GM12878 (cell line): ENCODE measurements around the gene SCRT2. TPM values are rescaled to one million over a fixed set of nuclear protein-coding genes. Genes with fewer than 3 reads are reported as not detected.

Experiments
- ATAC-seq: fragments of 200-7000 bp; cut with Tn5 transposase; 3 replicates; pipeline ENCODE4 v1.9.1; 2020; ENCODE audit warnings: mild to moderate bottlenecking, moderate library complexity
- BruUV-seq: library from RNA; stranded (reverse); fragments of 400-500 nt; replicated peaks from 2 replicates; lab custom pipeline; 2021; lab: Mats Ljungman, UMichigan
- CTCF ChIA-PET: fragments of 300-600 bp; sonication (Branson Sonifier 250); formaldehyde crosslinking; extraction: SDS; loops from one replicate; lab custom pipeline; 2021; ENCODE audit warnings: inconsistent platforms; lab: Yijun Ruan, JAX
- POLR2A ChIA-PET: fragments of 350-600 bp; formaldehyde crosslinking; extraction: SDS; loops from one replicate; lab custom pipeline; 2021; ENCODE audit warnings: inconsistent platforms; lab: Charles Lee
- RAD21 ChIA-PET: fragments of 300-600 bp; sonication (Branson Sonifier 250); formaldehyde crosslinking; loops from one replicate; lab custom pipeline; 2023; ENCODE audit warnings: antibody characterized with exemption; ENCODE audit not compliant: unreplicated experiment; lab: Charles Lee
- SMC1A ChIA-PET: fragments of 300-600 bp; sonication (Branson Sonifier 250); formaldehyde crosslinking; loops from one replicate; lab custom pipeline; 2023; ENCODE audit not compliant: unreplicated experiment, uncharacterized antibody; lab: Charles Lee
- DNase-seq: peaks from one replicate; pipeline ENCODE4 v3.0.0-alpha.2; 2011; ENCODE audit warnings: low read depth, low spot score
- FAIRE-seq: peaks from 3 replicates; lab custom pipeline; 2011; peaks lifted over from hg19 to GRCh38; lab: Jason Lieb, UNC
- H2AFZ ChIP-seq: 2 replicates; pipeline ENCODE4 v1.6.0; 2011; ENCODE audit warnings: low read depth, low read length, control low read depth; ENCODE audit not compliant: control insufficient read depth
- H3K27ac ChIP-seq: 2 replicates; pipeline ENCODE4 v1.5.1; 2011; ENCODE audit warnings: control low read depth; ENCODE audit not compliant: control insufficient read depth, insufficient read depth
- H3K27me3 ChIP-seq, 2 experiments: replicated peaks in 1 of 2; 2 replicates each; pipeline versions ENCODE4 v1.6.0 to v1.6.1; 2011; ENCODE audit warnings: low read length in 1 of 2; ENCODE audit not compliant: control insufficient read depth in 2 of 2, insufficient read depth in 2 of 2
- H3K36me3 ChIP-seq, 2 experiments: 2 replicates each; pipeline ENCODE4 v1.5.1; 2011; ENCODE audit warnings: low read length in 1 of 2; ENCODE audit not compliant: control insufficient read depth in 2 of 2, insufficient read depth in 2 of 2
- H3K4me1 ChIP-seq: 2 replicates; pipeline ENCODE4 v1.6.1; 2011; ENCODE audit warnings: mild to moderate bottlenecking, low read length, moderate library complexity, mixed read lengths; ENCODE audit not compliant: control insufficient read depth, insufficient read depth
- H3K4me2 ChIP-seq: 2 replicates; pipeline ENCODE4 v1.6.0; 2011; ENCODE audit warnings: control low read depth; ENCODE audit not compliant: control insufficient read depth, insufficient read depth
- H3K4me3 ChIP-seq: fragments of 200-600 bp; sonication (generic); 2 replicates; pipeline ENCODE4 v1.5.1; 2016
- H3K79me2 ChIP-seq: 2 replicates; pipeline ENCODE4 v1.6.0; 2011; ENCODE audit warnings: low read length; ENCODE audit not compliant: control insufficient read depth, insufficient read depth
- H3K9ac ChIP-seq: 2 replicates; pipeline ENCODE4 v1.8.0; 2011; ENCODE audit warnings: low read length, control low read depth, mixed read lengths; ENCODE audit not compliant: control insufficient read depth, insufficient read depth
- H3K9me3 ChIP-seq: replicated peaks from 3 replicates; pipeline ENCODE4 v1.5.1; 2011; ENCODE audit warnings: mild to moderate bottlenecking, low read length; ENCODE audit not compliant: control insufficient read depth, insufficient read depth
- H4K20me1 ChIP-seq: 2 replicates; pipeline ENCODE4 v1.6.0; 2011; ENCODE audit not compliant: control insufficient read depth, insufficient read depth
- CREB1 ChIP-seq: IDR thresholded peaks from 2 replicates; pipeline ENCODE4 v1.6.1; 2012; ENCODE audit warnings: low read depth, mild to moderate bottlenecking, inconsistent platforms
- MYB ChIP-seq: fragments of 150-350 bp; IDR thresholded peaks from 2 replicates; pipeline ENCODE4 v1.6.1; 2014; ENCODE audit warnings: mild to moderate bottlenecking, low read depth, low read length, borderline replicate concordance
- ZNF622 ChIP-seq: fragments of 450-650 bp; IDR thresholded peaks from 2 replicates; pipeline ENCODE4 v1.6.1; 2017; ENCODE audit warnings: mild to moderate bottlenecking, inconsistent platforms
- WGBS: methylation state at CpG from one replicate; pipeline ENCODE4 v1.1.6; 2016; ENCODE audit warnings: low lambda C conversion rate; ENCODE audit not compliant: insufficient replicate concordance, insufficient coverage; ENCODE audit errors: missing lambda C conversion rate; 5-methylcytosine and 5-hydroxymethylcytosine counted together
- in situ Hi-C: fragments of 300-500 bp; cut with MboI; formaldehyde crosslinking; loops from 9 replicates; pipeline ENCODE4 v1.14.3; 2018; ENCODE audit warnings: mixed read lengths
- intact Hi-C: fragments of 100-400 bp; cut with micrococcal nuclease; formaldehyde crosslinking; loops from one replicate; pipeline ENCODE4 v1.14.2; 2022; ENCODE audit not compliant: unreplicated experiment
- polyA plus RNA-seq, 11 experiments: library from polyadenylated mRNA; depleted of rRNA in 4 of 11; unstranded in 6 of 11; stranded (reverse) in 5 of 11; fragments of >200 nt; fragmentation: Nextera tagmentation in 4 of 11; fragmentation: Illumina TruSeq in 1 of 11; extraction: Ambion mirVana in 4 of 11; extraction: Trizol in 1 of 11; gene quantifications; 1 replicate in 1 of 11; 2 replicates in 10 of 11; pipeline versions ENCODE4 v1.2.1 to v1.2.3, GENCODE V29; 2011 to 2016; ENCODE audit warnings: inconsistent platforms in 2 of 11, missing spikeins in 2 of 11, low read depth in 1 of 11
- total RNA-seq, 4 experiments: library from RNA; depleted of rRNA in 3 of 4; stranded (reverse); fragments of >200 nt in 3 of 4; fragmentation: Illumina TruSeq in 1 of 4; extraction: Trizol in 1 of 4; gene quantifications; 2 replicates each; pipeline versions ENCODE4 v1.2.1 to v1.2.3, GENCODE V29; 2013 to 2021
- TF ChIP-seq, protein P1 (sequence below): IDR thresholded peaks from 2 replicates; pipeline ENCODE4 v1.6.1; 2012; ENCODE audit warnings: improper control_type of control experiment, low read depth, low read length; ENCODE audit not compliant: insufficient replicate concordance
- TF ChIP-seq, protein P2 (sequence below): fragments of 450-650 bp; IDR thresholded peaks from 2 replicates; pipeline ENCODE4 v1.6.1; 2018; ENCODE audit warnings: mild to moderate bottlenecking, low read depth, moderate library complexity; ENCODE audit not compliant: partially characterized antibody
- TF ChIP-seq, protein P3 (sequence below): fragments of 450-650 bp; IDR thresholded peaks from 2 replicates; pipeline ENCODE4 v1.6.1; 2017; ENCODE audit warnings: mild to moderate bottlenecking, moderate library complexity

SCRT2 gene
- total and polyA plus RNA-seq, 10 of the 15 experiments (the other 5 are each of a cell fraction or from before 2014, with no cell fraction given): not detected

DNA sequence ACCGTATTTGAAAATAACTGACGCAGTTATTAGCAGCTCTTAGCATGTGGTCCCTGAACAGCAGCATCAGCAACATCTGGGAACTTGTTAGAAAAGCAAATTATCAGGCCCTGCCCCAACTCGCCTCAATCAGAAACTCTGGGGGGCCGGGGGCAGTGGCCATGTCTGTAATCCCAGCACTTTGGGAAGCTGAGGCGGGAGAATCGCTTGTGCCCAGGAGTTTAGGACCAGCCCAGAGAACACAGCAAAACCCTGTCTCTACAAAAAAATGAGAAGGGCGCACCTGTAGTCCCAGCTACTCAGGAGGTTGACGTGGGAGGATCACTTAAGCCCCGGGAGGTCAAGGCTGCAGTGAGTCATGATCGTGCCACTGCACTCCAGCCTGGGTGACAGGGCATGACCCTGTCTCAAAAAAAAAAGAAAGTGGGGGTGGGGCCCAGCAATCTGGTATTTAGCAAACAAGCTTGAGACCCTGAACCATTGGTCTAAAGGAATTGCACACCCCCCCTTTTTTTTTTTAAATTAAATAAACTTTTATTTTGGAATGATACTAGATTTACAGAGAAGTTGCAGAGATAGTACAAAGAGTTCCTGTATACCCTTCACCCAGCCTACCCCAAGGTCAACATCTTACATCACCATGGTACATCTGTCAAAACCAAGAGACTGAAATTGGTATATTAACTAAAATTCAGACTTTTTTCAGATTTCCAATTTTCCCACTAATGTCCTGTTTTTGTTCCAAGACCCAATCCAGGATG, 29.3 kb downstream of the SCRT2 start:
- H2AFZ ChIP-seq: no peak overlapping the region
- DNase-seq: no peak
- H3K4me2 ChIP-seq: no peak overlapping the region
- in situ Hi-C loops: loop anchor here (5.0 kb wide), 2 partner anchors 84 to 294 kb away; no protein-coding TSS in a partner anchor
- H4K20me1 ChIP-seq: no peaks in the 10 kb centered on the region
- H3K9me3 ChIP-seq: no peaks in the 10 kb centered on the region
- H3K9ac ChIP-seq: no peak overlapping the region
- 86% methylated on average over 10 of the region's 10 CpGs for WGBS
- H3K36me3 ChIP-seq: peaks cover 0 to 4% of the 10 kb centered on the region in 2 experiments; a peak in 3 of 4 replicates
- H3K27ac ChIP-seq: no peak overlapping the region
- SMC1A ChIA-PET: interaction anchor here (0.8 to 5.2 kb wide), 19 partner anchors 9 to 292 kb away, joined by 3 to 75 read pairs (median 4); no protein-coding TSS in a partner anchor
- FAIRE-seq: no peak
- no peaks in the 10 kb centered on the region for H3K79me2 ChIP-seq
- H3K4me1 ChIP-seq: no peaks in the 10 kb centered on the region
- intact Hi-C loops: no loop called here
- POLR2A ChIA-PET: interaction anchor here (0.5 to 1.1 kb wide), 2 partner anchors 84 to 108 kb away, joined by 3 to 6 read pairs; no protein-coding TSS in a partner anchor
- RAD21 ChIA-PET: interaction anchor here (0.7 to 4.3 kb wide), 20 partner anchors 18 to 309 kb away, joined by 3 to 35 read pairs (median 5); partner anchors contain the start of gene CSNK2A1
- no TSS peak for BruUV-seq
- H3K4me3 ChIP-seq: no peak overlapping the region
- H3K27me3 ChIP-seq: no peaks in the 10 kb centered on the region
- CTCF ChIA-PET: interaction anchor here (0.6 to 7.5 kb wide), 36 partner anchors 9 to 292 kb away, joined by 3 to 190 read pairs (median 6); partner anchors contain the start of gene CSNK2A1
- ATAC-seq: 0 out of 3 replicates have a peak, but pooled peaks have one; percentile 14
- TF ChIP-seq MYB (no peak), CREB1 (no peak), ZNF622 (no peak)
- TF ChIP-seq, protein P1, sequence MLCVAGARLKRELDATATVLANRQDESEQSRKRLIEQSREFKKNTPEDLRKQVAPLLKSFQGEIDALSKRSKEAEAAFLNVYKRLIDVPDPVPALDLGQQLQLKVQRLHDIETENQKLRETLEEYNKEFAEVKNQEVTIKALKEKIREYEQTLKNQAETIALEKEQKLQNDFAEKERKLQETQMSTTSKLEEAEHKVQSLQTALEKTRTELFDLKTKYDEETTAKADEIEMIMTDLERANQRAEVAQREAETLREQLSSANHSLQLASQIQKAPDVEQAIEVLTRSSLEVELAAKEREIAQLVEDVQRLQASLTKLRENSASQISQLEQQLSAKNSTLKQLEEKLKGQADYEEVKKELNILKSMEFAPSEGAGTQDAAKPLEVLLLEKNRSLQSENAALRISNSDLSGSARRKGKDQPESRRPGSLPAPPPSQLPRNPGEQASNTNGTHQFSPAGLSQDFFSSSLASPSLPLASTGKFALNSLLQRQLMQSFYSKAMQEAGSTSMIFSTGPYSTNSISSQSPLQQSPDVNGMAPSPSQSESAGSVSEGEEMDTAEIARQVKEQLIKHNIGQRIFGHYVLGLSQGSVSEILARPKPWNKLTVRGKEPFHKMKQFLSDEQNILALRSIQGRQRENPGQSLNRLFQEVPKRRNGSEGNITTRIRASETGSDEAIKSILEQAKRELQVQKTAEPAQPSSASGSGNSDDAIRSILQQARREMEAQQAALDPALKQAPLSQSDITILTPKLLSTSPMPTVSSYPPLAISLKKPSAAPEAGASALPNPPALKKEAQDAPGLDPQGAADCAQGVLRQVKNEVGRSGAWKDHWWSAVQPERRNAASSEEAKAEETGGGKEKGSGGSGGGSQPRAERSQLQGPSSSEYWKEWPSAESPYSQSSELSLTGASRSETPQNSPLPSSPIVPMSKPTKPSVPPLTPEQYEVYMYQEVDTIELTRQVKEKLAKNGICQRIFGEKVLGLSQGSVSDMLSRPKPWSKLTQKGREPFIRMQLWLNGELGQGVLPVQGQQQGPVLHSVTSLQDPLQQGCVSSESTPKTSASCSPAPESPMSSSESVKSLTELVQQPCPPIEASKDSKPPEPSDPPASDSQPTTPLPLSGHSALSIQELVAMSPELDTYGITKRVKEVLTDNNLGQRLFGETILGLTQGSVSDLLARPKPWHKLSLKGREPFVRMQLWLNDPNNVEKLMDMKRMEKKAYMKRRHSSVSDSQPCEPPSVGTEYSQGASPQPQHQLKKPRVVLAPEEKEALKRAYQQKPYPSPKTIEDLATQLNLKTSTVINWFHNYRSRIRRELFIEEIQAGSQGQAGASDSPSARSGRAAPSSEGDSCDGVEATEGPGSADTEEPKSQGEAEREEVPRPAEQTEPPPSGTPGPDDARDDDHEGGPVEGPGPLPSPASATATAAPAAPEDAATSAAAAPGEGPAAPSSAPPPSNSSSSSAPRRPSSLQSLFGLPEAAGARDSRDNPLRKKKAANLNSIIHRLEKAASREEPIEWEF: no peak
- TF ChIP-seq, protein P2, sequence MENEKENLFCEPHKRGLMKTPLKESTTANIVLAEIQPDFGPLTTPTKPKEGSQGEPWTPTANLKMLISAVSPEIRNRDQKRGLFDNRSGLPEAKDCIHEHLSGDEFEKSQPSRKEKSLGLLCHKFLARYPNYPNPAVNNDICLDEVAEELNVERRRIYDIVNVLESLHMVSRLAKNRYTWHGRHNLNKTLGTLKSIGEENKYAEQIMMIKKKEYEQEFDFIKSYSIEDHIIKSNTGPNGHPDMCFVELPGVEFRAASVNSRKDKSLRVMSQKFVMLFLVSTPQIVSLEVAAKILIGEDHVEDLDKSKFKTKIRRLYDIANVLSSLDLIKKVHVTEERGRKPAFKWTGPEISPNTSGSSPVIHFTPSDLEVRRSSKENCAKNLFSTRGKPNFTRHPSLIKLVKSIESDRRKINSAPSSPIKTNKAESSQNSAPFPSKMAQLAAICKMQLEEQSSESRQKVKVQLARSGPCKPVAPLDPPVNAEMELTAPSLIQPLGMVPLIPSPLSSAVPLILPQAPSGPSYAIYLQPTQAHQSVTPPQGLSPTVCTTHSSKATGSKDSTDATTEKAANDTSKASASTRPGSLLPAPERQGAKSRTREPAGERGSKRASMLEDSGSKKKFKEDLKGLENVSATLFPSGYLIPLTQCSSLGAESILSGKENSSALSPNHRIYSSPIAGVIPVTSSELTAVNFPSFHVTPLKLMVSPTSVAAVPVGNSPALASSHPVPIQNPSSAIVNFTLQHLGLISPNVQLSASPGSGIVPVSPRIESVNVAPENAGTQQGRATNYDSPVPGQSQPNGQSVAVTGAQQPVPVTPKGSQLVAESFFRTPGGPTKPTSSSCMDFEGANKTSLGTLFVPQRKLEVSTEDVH: no peak
- TF ChIP-seq, protein P3, sequence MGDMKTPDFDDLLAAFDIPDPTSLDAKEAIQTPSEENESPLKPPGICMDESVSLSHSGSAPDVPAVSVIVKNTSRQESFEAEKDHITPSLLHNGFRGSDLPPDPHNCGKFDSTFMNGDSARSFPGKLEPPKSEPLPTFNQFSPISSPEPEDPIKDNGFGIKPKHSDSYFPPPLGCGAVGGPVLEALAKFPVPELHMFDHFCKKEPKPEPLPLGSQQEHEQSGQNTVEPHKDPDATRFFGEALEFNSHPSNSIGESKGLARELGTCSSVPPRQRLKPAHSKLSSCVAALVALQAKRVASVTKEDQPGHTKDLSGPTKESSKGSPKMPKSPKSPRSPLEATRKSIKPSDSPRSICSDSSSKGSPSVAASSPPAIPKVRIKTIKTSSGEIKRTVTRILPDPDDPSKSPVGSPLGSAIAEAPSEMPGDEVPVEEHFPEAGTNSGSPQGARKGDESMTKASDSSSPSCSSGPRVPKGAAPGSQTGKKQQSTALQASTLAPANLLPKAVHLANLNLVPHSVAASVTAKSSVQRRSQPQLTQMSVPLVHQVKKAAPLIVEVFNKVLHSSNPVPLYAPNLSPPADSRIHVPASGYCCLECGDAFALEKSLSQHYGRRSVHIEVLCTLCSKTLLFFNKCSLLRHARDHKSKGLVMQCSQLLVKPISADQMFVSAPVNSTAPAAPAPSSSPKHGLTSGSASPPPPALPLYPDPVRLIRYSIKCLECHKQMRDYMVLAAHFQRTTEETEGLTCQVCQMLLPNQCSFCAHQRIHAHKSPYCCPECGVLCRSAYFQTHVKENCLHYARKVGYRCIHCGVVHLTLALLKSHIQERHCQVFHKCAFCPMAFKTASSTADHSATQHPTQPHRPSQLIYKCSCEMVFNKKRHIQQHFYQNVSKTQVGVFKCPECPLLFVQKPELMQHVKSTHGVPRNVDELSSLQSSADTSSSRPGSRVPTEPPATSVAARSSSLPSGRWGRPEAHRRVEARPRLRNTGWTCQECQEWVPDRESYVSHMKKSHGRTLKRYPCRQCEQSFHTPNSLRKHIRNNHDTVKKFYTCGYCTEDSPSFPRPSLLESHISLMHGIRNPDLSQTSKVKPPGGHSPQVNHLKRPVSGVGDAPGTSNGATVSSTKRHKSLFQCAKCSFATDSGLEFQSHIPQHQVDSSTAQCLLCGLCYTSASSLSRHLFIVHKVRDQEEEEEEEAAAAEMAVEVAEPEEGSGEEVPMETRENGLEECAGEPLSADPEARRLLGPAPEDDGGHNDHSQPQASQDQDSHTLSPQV: no peak
